H1 (cell line): ENCODE data around the gene PRR12.
A peak's percentile ranks its signal among the peaks of the same experiment; 100 is the strongest.

ENCODE experiments used
- EZH2 ChIP-seq: fragments of 200-600 bp; sonication (generic); IDR thresholded peaks from 2 replicates; pipeline ENCODE4 v1.7.1; 2012; ENCODE audit warnings: low read depth, mild to moderate bottlenecking, moderate library complexity, low read length, inconsistent platforms; ENCODE audit not compliant: severe bottlenecking
- JUN ChIP-seq: IDR thresholded peaks from 2 replicates; pipeline ENCODE4 v1.6.1; 2011; ENCODE audit warnings: low read depth, mild to moderate bottlenecking, improper control_type of control experiment, low read length
- RAD21 ChIP-seq, 2 experiments: IDR thresholded peaks in 1 of 2; conservative IDR thresholded peaks in 1 of 2; 2 replicates each; pipeline ENCODE4 v1.6.1; 2011; ENCODE audit warnings: low read depth in 2 of 2, low read length in 2 of 2, improper control_type of control experiment in 1 of 2, inconsistent platforms in 1 of 2, mild to moderate bottlenecking in 1 of 2, moderate library complexity in 1 of 2
- SUZ12 ChIP-seq: fragments of 200-600 bp; sonication (generic); IDR thresholded peaks from 2 replicates; pipeline ENCODE4 v1.6.1; 2012; ENCODE audit warnings: mild to moderate bottlenecking, inconsistent platforms, low read length, moderate library complexity, mixed read lengths

GRCh38 chr19:49592486-49593232, 1.7 kb downstream of the PRR12 start:
- no peak for TF ChIP-seq JUN
- peak; percentile 8; the same call in 1 of the 2 replicates for TF ChIP-seq SUZ12
- TF ChIP-seq RAD21 (IDR thresholded peaks at IDR 0.05 in 1 of 2, conservative IDR thresholded peaks at IDR 0.05 in 1 of 2; ENCODE audit: low read depth in 2 of 2, low read length in 2 of 2) = no peak
- no peak for TF ChIP-seq EZH2
